OCI-LY7 (cell line): ENCODE data around the gene PPP2R2B. TPM values are rescaled to one million over a fixed set of nuclear protein-coding genes. Genes with fewer than 3 reads are reported as not detected.

Experiments
- BruUV-seq: library from RNA; stranded (reverse); fragments of 400-500 nt; replicated peaks from 2 replicates; lab custom pipeline; 2021; lab: Mats Ljungman, UMichigan
- CTCF ChIA-PET: fragments of 300-600 bp; sonication (Branson Sonifier 250); formaldehyde crosslinking; loops from one replicate; lab custom pipeline; 2022; ENCODE audit warnings: antibody characterized with exemption; ENCODE audit not compliant: unreplicated experiment; lab: Charles Lee
- POLR2A ChIA-PET: fragments of 300-600 bp; sonication (Branson Sonifier 250); formaldehyde crosslinking; loops from one replicate; lab custom pipeline; 2022; ENCODE audit warnings: antibody characterized with exemption; lab: Charles Lee
- DNase-seq: peaks from one replicate; pipeline ENCODE4 v3.0.0-alpha.2; 2015; ENCODE audit warnings: low spot score
- H2AFZ ChIP-seq: fragments of 200-600 bp; sonication (generic), shearing (Covaris generic); 2 replicates; pipeline ENCODE4 v1.6.1; 2014; ENCODE audit warnings: mild to moderate bottlenecking, antibody characterized with exemption, low read length, moderate library complexity
- H3K27ac ChIP-seq: fragments of 200-600 bp; sonication (generic); 2 replicates; pipeline ENCODE4 v1.5.1; 2014; ENCODE audit warnings: mixed run types, low read depth, mild to moderate bottlenecking, moderate library complexity, low read length, inconsistent platforms; ENCODE audit not compliant: poor library complexity, severe bottlenecking
- H3K36me3 ChIP-seq: fragments of 200-600 bp; sonication (generic); 2 replicates; pipeline ENCODE4 v1.6.1; 2014; ENCODE audit warnings: mild to moderate bottlenecking, antibody characterized with exemption, low read length, moderate library complexity, mixed read lengths; ENCODE audit not compliant: insufficient read depth
- H3K4me1 ChIP-seq: fragments of 200-600 bp; sonication (generic); 2 replicates; pipeline ENCODE4 v1.5.1; 2014; ENCODE audit warnings: mild to moderate bottlenecking, low read length; ENCODE audit not compliant: insufficient read depth, poor library complexity, severe bottlenecking
- H3K4me2 ChIP-seq: fragments of 200-600 bp; sonication (generic); 2 replicates; pipeline ENCODE4 v1.6.1; 2014; ENCODE audit warnings: mild to moderate bottlenecking, low read length
- H3K4me3 ChIP-seq: fragments of 200-600 bp; sonication (generic); 2 replicates; pipeline ENCODE4 v1.5.1; 2014; ENCODE audit warnings: mild to moderate bottlenecking, low read depth, low read length; ENCODE audit not compliant: poor library complexity, severe bottlenecking
- H3K79me2 ChIP-seq: fragments of 200-600 bp; sonication (generic); 2 replicates; pipeline ENCODE4 v1.6.1; 2016; ENCODE audit warnings: low read depth, mild to moderate bottlenecking, low read length, moderate library complexity, mixed read lengths; ENCODE audit not compliant: insufficient read depth
- H3K9me2 ChIP-seq: fragments of 200-600 bp; sonication (generic); 2 replicates; pipeline ENCODE4 v1.6.1; 2016; ENCODE audit warnings: mild to moderate bottlenecking, low read length, mixed read lengths; ENCODE audit not compliant: insufficient read depth
- H3K9me3 ChIP-seq: fragments of 200-600 bp; sonication (generic); 2 replicates; pipeline ENCODE4 v1.6.1; 2014; ENCODE audit warnings: mild to moderate bottlenecking, mixed run types, low read length, mixed read lengths
- H4K20me1 ChIP-seq: fragments of 200-600 bp; sonication (generic); 2 replicates; pipeline ENCODE4 v1.6.1; 2014; ENCODE audit warnings: mild to moderate bottlenecking, antibody characterized with exemption, low read length, moderate library complexity, mixed read lengths; ENCODE audit not compliant: insufficient read depth
- CTCF ChIP-seq: fragments of 200-600 bp; sonication (generic); conservative IDR thresholded peaks from 2 replicates; pipeline ENCODE4 v1.5.1; 2014; ENCODE audit warnings: mild to moderate bottlenecking, antibody characterized with exemption, low read length, moderate library complexity, mixed read lengths
- EZH2phosphoT487 ChIP-seq: fragments of 200-600 bp; sonication (generic); IDR thresholded peaks from 2 replicates; pipeline ENCODE4 v1.6.1; 2018; ENCODE audit warnings: low read depth, borderline replicate concordance, mild to moderate bottlenecking, mixed run types, antibody characterized with exemption, low read length, moderate library complexity, mixed read lengths
- intact Hi-C: fragments of 100-400 bp; cut with micrococcal nuclease; formaldehyde crosslinking; loops from one replicate; pipeline ENCODE4 v1.10.0; 2022; ENCODE audit not compliant: unreplicated experiment
- total RNA-seq, 2 experiments: library from RNA; depleted of rRNA in 1 of 2; stranded (reverse); fragments of >200 nt in 1 of 2; shearing (Covaris generic) in 1 of 2; gene quantifications; 2 replicates each; pipeline ENCODE4 v1.2.3, GENCODE V29; 2014 to 2022

Gene PPP2R2B
- total RNA-seq, 2 experiments from 2014 or later, result not detected

GRCh38 chr5:146722361-146722779, 156.2 kb downstream of the PPP2R2B start:
- no peaks in the 10 kb centered on the region for H3K36me3 ChIP-seq
- no peak overlapping the region for H3K4me2 ChIP-seq
- CTCF ChIA-PET, result no interaction called here
- no peaks in the 10 kb centered on the region for H4K20me1 ChIP-seq
- no peak overlapping the region for H2AFZ ChIP-seq
- no peaks in the 10 kb centered on the region for H3K9me3 ChIP-seq
- POLR2A ChIA-PET, result no interaction called here
- TF ChIP-seq CTCF (no peak), EZH2phosphoT487 (no peak)
- no peak overlapping the region for H3K27ac ChIP-seq
- no peaks in the 10 kb centered on the region for H3K79me2 ChIP-seq
- BruUV-seq, result no TSS peak
- no peaks in the 10 kb centered on the region for H3K9me2 ChIP-seq
- H3K4me1 ChIP-seq, result no peaks in the 10 kb centered on the region
- intact Hi-C loops, result no loop called here
- no peak for DNase-seq
- no peak overlapping the region for H3K4me3 ChIP-seq

- Histone ChIP-seq H3K4me1 (no peaks in the 10 kb centered on the region), H3K36me3 (no peaks in the 10 kb centered on the region), H3K9me2 (no peaks in the 10 kb centered on the region), H3K79me2 (no peaks in the 10 kb centered on the region), H2AFZ (no peak overlapping the region), H4K20me1 (no peaks in the 10 kb centered on the region), H3K4me3 (no peak overlapping the region), H3K27ac (no peak overlapping the region), H3K9me3 (no peaks in the 10 kb centered on the region), H3K4me2 (no peak overlapping the region)
- no TSS peak for BruUV-seq
- ChIA-PET CTCF (no interaction called here), POLR2A (no interaction called here)
- DNase-seq, result no peak
- intact Hi-C loops, result no loop called here
- no peak for TF ChIP-seq EZH2phosphoT487
- no peak for TF ChIP-seq CTCF
Observed at GRCh38 chr5:146721073-146721815, 157.3 kb downstream of the PPP2R2B start.

GRCh38 chr5:146720107-146720506, 158.4 kb downstream of the PPP2R2B start:
- H3K4me2 ChIP-seq, result no peak overlapping the region
- no peaks in the 10 kb centered on the region for H4K20me1 ChIP-seq
- CTCF ChIA-PET, result no interaction called here
- no peak for TF ChIP-seq CTCF
- no peak for TF ChIP-seq EZH2phosphoT487
- no peak overlapping the region for H3K4me3 ChIP-seq
- no peaks in the 10 kb centered on the region for H3K4me1 ChIP-seq
- no TSS peak for BruUV-seq
- no peak for DNase-seq
- no peaks in the 10 kb centered on the region for H3K79me2 ChIP-seq
- H2AFZ ChIP-seq, result no peak overlapping the region
- no peaks in the 10 kb centered on the region for H3K9me2 ChIP-seq
- POLR2A ChIA-PET, result no interaction called here
- no peaks in the 10 kb centered on the region for H3K36me3 ChIP-seq
- no peaks in the 10 kb centered on the region for H3K9me3 ChIP-seq
- H3K27ac ChIP-seq, result no peak overlapping the region
- intact Hi-C loops, result no loop called here
